Keratinocyte (primary cell): ENCODE measurements around the gene CRK.

Experiments
- CTCF ChIP-seq, 3 experiments: IDR thresholded peaks in 1 of 3; conservative IDR thresholded peaks in 1 of 3; optimal IDR thresholded peaks in 1 of 3; 2 replicates in 2 of 3; 3 replicates in 1 of 3; pipeline versions ENCODE3 to v1.5.1; 2011; ENCODE audit warnings: low read length in 3 of 3, mild to moderate bottlenecking in 3 of 3, moderate library complexity in 2 of 3, control low read depth in 1 of 3, inconsistent platforms in 1 of 3; ENCODE audit not compliant: insufficient read depth in 2 of 3; ENCODE audit errors: extremely low read depth in 1 of 3
- EZH2 ChIP-seq: IDR thresholded peaks from one replicate; pipeline ENCODE4 v1.6.1; 2012; ENCODE audit warnings: inconsistent platforms, mild to moderate bottlenecking, low read length, moderate library complexity

DNA sequence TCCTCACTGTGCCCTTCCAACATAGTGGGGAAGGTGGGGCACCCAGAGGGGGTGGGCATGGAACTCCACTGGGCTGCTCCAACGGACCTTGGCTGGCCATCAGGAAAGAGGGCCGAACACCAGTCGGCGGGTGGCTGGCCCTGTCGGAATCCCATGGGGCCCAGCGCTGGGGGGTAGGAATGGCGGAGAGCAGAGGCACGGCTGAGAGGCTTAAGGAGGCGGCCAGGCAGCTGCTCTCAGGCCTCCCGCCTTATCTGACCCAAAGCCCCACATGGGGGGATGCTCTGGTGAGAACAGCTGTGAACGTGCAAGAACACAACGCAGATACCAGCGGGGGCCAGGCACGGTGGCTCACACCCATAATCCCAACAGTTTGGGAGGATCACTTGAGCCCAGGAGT, 40.8 kb upstream of the CRK start:
- TF ChIP-seq CTCF (optimal IDR thresholded peaks at IDR 0.05 in 1 of 3, IDR thresholded peaks at IDR 0.05 in 1 of 3, conservative IDR thresholded peaks at IDR 0.05 in 1 of 3; ENCODE audit: extremely low read depth in 1 of 3, insufficient read depth in 2 of 3, low read length in 3 of 3) (no peak), EZH2 (no peak)
